ENCODE results near the gene CTDP1.

DNA sequence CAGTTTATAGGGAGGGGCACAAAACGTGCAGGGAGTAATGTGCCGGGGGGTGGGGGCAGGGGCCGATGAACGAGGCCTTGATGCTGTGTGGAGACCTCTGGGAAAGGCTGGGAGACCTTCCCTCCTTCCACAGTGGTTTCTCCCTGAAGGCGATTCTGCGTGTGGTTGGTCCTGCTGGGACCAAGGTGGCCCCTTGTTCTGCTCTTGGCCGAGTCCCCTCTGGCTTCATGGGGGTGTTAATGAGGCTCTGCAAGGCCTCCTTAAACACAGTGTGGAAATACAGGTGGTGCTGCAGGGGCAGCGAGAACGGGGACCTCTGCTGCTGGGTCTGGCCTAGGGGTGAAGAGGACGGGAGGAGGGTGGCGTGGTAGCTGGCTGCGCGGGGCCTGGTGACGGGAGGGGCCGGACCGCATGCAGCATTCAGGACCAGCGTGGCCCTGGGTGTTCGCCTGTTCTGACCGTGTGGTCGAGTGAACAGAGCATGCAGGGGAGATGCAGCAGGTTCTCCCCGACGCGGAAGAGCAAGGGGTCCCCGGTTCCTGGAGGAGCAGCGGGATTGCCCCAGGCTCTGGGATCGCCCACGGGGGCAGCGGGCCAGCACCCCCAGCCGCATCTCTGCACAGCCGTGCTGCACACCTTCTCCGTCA is 76.0 kb downstream of the CTDP1 start:
- TF ChIP-seq, protein P1, sequence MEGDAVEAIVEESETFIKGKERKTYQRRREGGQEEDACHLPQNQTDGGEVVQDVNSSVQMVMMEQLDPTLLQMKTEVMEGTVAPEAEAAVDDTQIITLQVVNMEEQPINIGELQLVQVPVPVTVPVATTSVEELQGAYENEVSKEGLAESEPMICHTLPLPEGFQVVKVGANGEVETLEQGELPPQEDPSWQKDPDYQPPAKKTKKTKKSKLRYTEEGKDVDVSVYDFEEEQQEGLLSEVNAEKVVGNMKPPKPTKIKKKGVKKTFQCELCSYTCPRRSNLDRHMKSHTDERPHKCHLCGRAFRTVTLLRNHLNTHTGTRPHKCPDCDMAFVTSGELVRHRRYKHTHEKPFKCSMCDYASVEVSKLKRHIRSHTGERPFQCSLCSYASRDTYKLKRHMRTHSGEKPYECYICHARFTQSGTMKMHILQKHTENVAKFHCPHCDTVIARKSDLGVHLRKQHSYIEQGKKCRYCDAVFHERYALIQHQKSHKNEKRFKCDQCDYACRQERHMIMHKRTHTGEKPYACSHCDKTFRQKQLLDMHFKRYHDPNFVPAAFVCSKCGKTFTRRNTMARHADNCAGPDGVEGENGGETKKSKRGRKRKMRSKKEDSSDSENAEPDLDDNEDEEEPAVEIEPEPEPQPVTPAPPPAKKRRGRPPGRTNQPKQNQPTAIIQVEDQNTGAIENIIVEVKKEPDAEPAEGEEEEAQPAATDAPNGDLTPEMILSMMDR (IDR thresholded peaks at IDR 0.05), result no peak
- TF ChIP-seq POLR2A (IDR thresholded peaks at IDR 0.05), result no peak

Measured in lower leg skin (tissue), 3 donors.